ENCODE results near the gene SLC16A7. TPM values are rescaled to one million over a fixed set of nuclear protein-coding genes. Genes with fewer than 3 reads are reported as not detected.

SLC16A7 gene
- total RNA-seq, 6 donors from 2014 or later = 5.3 to 35.6 (median 22.5) TPM

- 74 to 83% methylated on average over 1 of the region's 1 CpG for WGBS, 2 donors
- no peaks in the 10 kb centered on the region for H3K27me3 ChIP-seq
- no peaks in the 10 kb centered on the region for H3K36me3 ChIP-seq
- no peak for TF ChIP-seq POLR2AphosphoS5 (IDR thresholded peaks at IDR 0.05)
- no peak for ATAC-seq (ENCODE audit: low FRiP score in 2 of 2)
- no peaks in the 10 kb centered on the region for H3K4me1 ChIP-seq
- no peak for DNase-seq
- no peak overlapping the region for H3K4me3 ChIP-seq
- H3K9me3 ChIP-seq = no peaks in the 10 kb centered on the region
- no peak overlapping the region for H3K27ac ChIP-seq
Observed at GRCh38 chr12:59587710-59588109, 8.1 kb upstream of the SLC16A7 start.

- no peak for ATAC-seq (ENCODE audit: low FRiP score in 2 of 2)
- DNase-seq = no peak
Observed at GRCh38 chr12:59593761-59594160, 2.1 kb upstream of the SLC16A7 start.

GRCh38 chr12:59594943-59595500 lies 807 bp upstream of the SLC16A7 start:
- TF ChIP-seq POLR2A (IDR thresholded peaks at IDR 0.05) (no peak), POLR2AphosphoS5 (IDR thresholded peaks at IDR 0.05) (no peak), CTCF (IDR thresholded peaks at IDR 0.05) (no peak), EP300 (IDR thresholded peaks at IDR 0.05) (no peak)
- no peaks in the 10 kb centered on the region for H3K9me3 ChIP-seq
- no peaks in the 10 kb centered on the region for H3K27me3 ChIP-seq
- peak overlapping the region in 3 of 4 donors; percentile 63 to 76 (median 74) for H3K4me3 ChIP-seq
- peak overlapping the region in 3 of 4 donors; percentile 90 to 95 (median 91) for H3K27ac ChIP-seq
- H3K36me3 ChIP-seq = no peaks in the 10 kb centered on the region
- 54 to 56% methylated on average over 4 of the region's 4 CpGs for WGBS, 2 donors
- no peak for DNase-seq
- no peak for ATAC-seq (ENCODE audit: low FRiP score in 2 of 2)
- peaks cover 7 to 29% (median 11%) of the 10 kb centered on the region in 4 donors for H3K4me1 ChIP-seq

More at GRCh38 chr12:59593761-59594160, 2.1 kb upstream of the SLC16A7 start:
- TF ChIP-seq POLR2A (IDR thresholded peaks at IDR 0.05) (no peak), EP300 (IDR thresholded peaks at IDR 0.05) (no peak), POLR2AphosphoS5 (IDR thresholded peaks at IDR 0.05) (no peak), CTCF (IDR thresholded peaks at IDR 0.05) (no peak)
- Histone ChIP-seq H3K27me3 (no peaks in the 10 kb centered on the region), H3K4me3 (no peak overlapping the region), H3K4me1 (peaks cover 7 to 29% (median 11%) of the 10 kb centered on the region in 4 donors), H3K27ac (no peak overlapping the region), H3K36me3 (no peaks in the 10 kb centered on the region), H3K9me3 (no peaks in the 10 kb centered on the region)
- WGBS, 2 donors = 95 to 100% methylated on average over 1 of the region's 1 CpG

- peaks cover 7 to 29% (median 11%) of the 10 kb centered on the region in 4 donors for H3K4me1 ChIP-seq
- H3K9me3 ChIP-seq = no peaks in the 10 kb centered on the region
- ATAC-seq (ENCODE audit: low FRiP score in 2 of 2) = no peak
- H3K36me3 ChIP-seq = no peaks in the 10 kb centered on the region
- no peak for DNase-seq
- peak overlapping the region; percentile 42 to 76 (median 68) for H3K4me3 ChIP-seq
- TF ChIP-seq CTCF (IDR thresholded peaks at IDR 0.05) (no peak), POLR2A (IDR thresholded peaks at IDR 0.05) (no peak), POLR2AphosphoS5 (IDR thresholded peaks at IDR 0.05) (no peak), EP300 (IDR thresholded peaks at IDR 0.05) (no peak)
- H3K27me3 ChIP-seq = no peaks in the 10 kb centered on the region
- 0 to 1% methylated on average over 5 of the region's 5 CpGs for WGBS, 2 donors
- H3K27ac ChIP-seq = peak overlapping the region; percentile 90 to 95 (median 92)
Observed at GRCh38 chr12:59595565-59595882, 305 bp upstream of the SLC16A7 start.

GRCh38 chr12:59597385-59597781 lies 1.6 kb downstream of the SLC16A7 start:
- DNase-seq (peak in 1 of 2 donors; percentile 67), ATAC-seq (ENCODE audit: low FRiP score in 2 of 2) (peak; percentile 83 to 84)
- H3K4me3 ChIP-seq = peak overlapping the region in 3 of 4 donors; percentile 63 to 76 (median 74)
- H3K36me3 ChIP-seq = no peaks in the 10 kb centered on the region
- no peaks in the 10 kb centered on the region for H3K9me3 ChIP-seq
- H3K27ac ChIP-seq = peak overlapping the region; percentile 90 to 95 (median 92)
- WGBS, 2 donors = 17 to 21% methylated on average over 2 of the region's 2 CpGs
- peaks cover 7 to 29% (median 11%) of the 10 kb centered on the region in 4 donors for H3K4me1 ChIP-seq
- no peaks in the 10 kb centered on the region for H3K27me3 ChIP-seq
- peak; percentile 84 to 85 for TF ChIP-seq POLR2AphosphoS5 (IDR thresholded peaks at IDR 0.05)
- no peak for TF ChIP-seq CTCF (IDR thresholded peaks at IDR 0.05)
- TF ChIP-seq POLR2A (IDR thresholded peaks at IDR 0.05) = no peak
- TF ChIP-seq EP300 (IDR thresholded peaks at IDR 0.05) = peak in 2 of 4 donors; percentile 62 to 89

All from upper lobe of left lung (tissue), 6 donors.